Stimulated activated CD8-positive, alpha-beta memory T cell treated with anti-CD3 and anti-CD28 coated beads, Interleukin-2, amount 100 ng/mL, for 48 hours (primary cell): Measurements from ENCODE around the gene TNPO1.
"Not testable (repeated sequence)": the region's sequence is repeated elsewhere in the genome, so short reads cannot be mapped to it uniquely, and the experiment has no call there.

Experiments used
- DNase-seq, 2 donors: peaks; one replicate each; pipeline ENCODE4 v3.0.0-alpha.2; 2020; ENCODE audit warnings: low read depth in 2 of 2

TNPO1 gene

GRCh38 chr5:72934953-72935725 is 118.7 kb downstream of the TNPO1 start:
- DNase-seq, result not testable (repeated sequence)

- no peak for DNase-seq
These were observed 120.4 kb downstream of the TNPO1 start for GRCh38 chr5:72936893-72937292.

GRCh38 chr5:72937517-72938061 is 121.1 kb downstream of the TNPO1 start:
- no peak for DNase-seq

GRCh38 chr5:72938206-72938605 is 121.7 kb downstream of the TNPO1 start:
- no peak for DNase-seq

GRCh38 chr5:72940082-72940481 is 123.6 kb downstream of the TNPO1 start:
- DNase-seq, result no peak

GRCh38 chr5:72943307-72943706 is 126.8 kb downstream of the TNPO1 start:
- no peak for DNase-seq

- no peak for DNase-seq
These were observed 131.0 kb downstream of the TNPO1 start for GRCh38 chr5:72947498-72947897.

- DNase-seq, result no peak
These were observed 133.0 kb downstream of the TNPO1 start for GRCh38 chr5:72949481-72949880.

- no peak for DNase-seq
These were observed 135.4 kb downstream of the TNPO1 start for GRCh38 chr5:72951671-72952468.

GRCh38 chr5:72954389-72954788 is 137.9 kb downstream of the TNPO1 start:
- DNase-seq, result no peak

GRCh38 chr5:72955143-72955767 is 138.8 kb downstream of the TNPO1 start:
- peak in 1 of 2 donors; percentile 6 for DNase-seq

GRCh38 chr5:72955768-72956323 is 139.4 kb downstream of the TNPO1 start, which contains the start of gene FCHO2:
Gene FCHO2 (plus strand): TSS chr5:72956041. CDS start chr5:72956097, 56 bp downstream.
- DNase-seq, result peak; percentile 96 to 97

GRCh38 chr5:72956324-72957140 is 140.1 kb downstream of the TNPO1 start:
- DNase-seq, result peak; percentile 2 to 8

GRCh38 chr5:72957337-72957736 is 140.9 kb downstream of the TNPO1 start:
- no peak for DNase-seq

- no peak for DNase-seq
These were observed 142.8 kb downstream of the TNPO1 start for GRCh38 chr5:72959257-72959656.
